ENCODE measurements around the gene IL17RA.

DNA sequence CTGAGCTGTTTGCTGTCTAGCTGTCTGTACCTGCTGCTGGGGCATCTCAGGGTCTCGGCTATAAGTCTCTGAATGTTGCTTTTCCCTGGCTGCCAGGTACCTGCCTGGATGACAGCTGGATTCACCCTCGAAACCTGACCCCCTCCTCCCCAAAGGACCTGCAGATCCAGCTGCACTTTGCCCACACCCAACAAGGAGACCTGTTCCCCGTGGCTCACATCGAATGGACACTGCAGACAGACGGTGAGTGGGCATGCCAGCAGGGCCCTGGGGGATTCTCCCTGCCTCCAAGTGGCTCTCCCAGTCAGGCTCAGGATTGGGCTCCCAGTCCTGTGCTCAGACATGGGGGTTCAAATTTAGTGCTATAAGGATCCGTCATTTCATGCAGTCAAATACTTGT, 12.9 kb downstream of the IL17RA start:
- TF ChIP-seq, protein P1, sequence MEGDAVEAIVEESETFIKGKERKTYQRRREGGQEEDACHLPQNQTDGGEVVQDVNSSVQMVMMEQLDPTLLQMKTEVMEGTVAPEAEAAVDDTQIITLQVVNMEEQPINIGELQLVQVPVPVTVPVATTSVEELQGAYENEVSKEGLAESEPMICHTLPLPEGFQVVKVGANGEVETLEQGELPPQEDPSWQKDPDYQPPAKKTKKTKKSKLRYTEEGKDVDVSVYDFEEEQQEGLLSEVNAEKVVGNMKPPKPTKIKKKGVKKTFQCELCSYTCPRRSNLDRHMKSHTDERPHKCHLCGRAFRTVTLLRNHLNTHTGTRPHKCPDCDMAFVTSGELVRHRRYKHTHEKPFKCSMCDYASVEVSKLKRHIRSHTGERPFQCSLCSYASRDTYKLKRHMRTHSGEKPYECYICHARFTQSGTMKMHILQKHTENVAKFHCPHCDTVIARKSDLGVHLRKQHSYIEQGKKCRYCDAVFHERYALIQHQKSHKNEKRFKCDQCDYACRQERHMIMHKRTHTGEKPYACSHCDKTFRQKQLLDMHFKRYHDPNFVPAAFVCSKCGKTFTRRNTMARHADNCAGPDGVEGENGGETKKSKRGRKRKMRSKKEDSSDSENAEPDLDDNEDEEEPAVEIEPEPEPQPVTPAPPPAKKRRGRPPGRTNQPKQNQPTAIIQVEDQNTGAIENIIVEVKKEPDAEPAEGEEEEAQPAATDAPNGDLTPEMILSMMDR (IDR thresholded peaks at IDR 0.05) = no peak
- TF ChIP-seq POLR2A (IDR thresholded peaks at IDR 0.05; ENCODE audit: low read depth) (no peak), EP300 (IDR thresholded peaks at IDR 0.05) (no peak)
